PFSK-1 (cell line): ENCODE data around the gene ZCCHC14.

ENCODE experiments used
- FOXP2 ChIP-seq: optimal IDR thresholded peaks from 2 replicates; pipeline ENCODE3; 2011; ENCODE audit warnings: borderline replicate concordance, control low read depth, inconsistent platforms; ENCODE audit not compliant: insufficient read depth; ENCODE audit errors: extremely low read length, extremely low read depth
- POLR2AphosphoS5 ChIP-seq: IDR thresholded peaks from 2 replicates; pipeline ENCODE4 v1.6.1; 2012; ENCODE audit warnings: low read depth, mild to moderate bottlenecking, control low read depth, low read length, moderate library complexity
- SIN3A ChIP-seq: IDR thresholded peaks from 2 replicates; pipeline ENCODE4 v1.6.1; 2012; ENCODE audit warnings: mild to moderate bottlenecking, low read length, moderate library complexity, borderline replicate concordance; ENCODE audit not compliant: insufficient read depth
- TAF1 ChIP-seq: IDR thresholded peaks from 2 replicates; pipeline ENCODE4 v1.6.1; 2012; ENCODE audit warnings: low read length, control low read depth, borderline replicate concordance; ENCODE audit not compliant: insufficient read depth
- TF ChIP-seq, protein P1 (sequence below), 2 experiments: IDR thresholded peaks; 2 replicates each; pipeline versions ENCODE4 v1.6.1 to v1.8.0; 2011 to 2012; ENCODE audit warnings: low read depth in 2 of 2, low read length in 2 of 2, control low read depth in 1 of 2, inconsistent platforms in 1 of 2, mild to moderate bottlenecking in 1 of 2, moderate library complexity in 1 of 2; ENCODE audit not compliant: insufficient read depth in 1 of 2

DNA sequence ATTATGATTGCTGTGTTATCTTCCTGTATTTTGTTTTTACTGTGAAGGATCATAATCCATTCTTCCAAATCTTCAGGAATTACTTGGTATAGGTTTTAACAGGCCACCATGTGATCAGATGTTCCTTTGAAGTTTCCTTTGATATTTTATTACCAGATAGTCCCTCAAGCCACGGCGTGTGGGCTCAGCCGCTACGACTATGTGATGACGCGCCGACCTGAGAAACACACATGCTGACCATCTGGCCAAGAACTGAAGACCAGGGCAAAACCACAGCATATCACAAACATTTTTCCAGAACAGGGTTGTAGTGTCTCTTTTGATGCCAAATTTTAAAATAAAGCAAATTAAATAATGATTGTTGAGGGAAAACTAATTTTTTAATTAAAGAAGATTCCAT is 47.3 kb downstream of the ZCCHC14 start:
- TF ChIP-seq POLR2AphosphoS5 = no peak
- TF ChIP-seq SIN3A = no peak
- TF ChIP-seq, protein P1, sequence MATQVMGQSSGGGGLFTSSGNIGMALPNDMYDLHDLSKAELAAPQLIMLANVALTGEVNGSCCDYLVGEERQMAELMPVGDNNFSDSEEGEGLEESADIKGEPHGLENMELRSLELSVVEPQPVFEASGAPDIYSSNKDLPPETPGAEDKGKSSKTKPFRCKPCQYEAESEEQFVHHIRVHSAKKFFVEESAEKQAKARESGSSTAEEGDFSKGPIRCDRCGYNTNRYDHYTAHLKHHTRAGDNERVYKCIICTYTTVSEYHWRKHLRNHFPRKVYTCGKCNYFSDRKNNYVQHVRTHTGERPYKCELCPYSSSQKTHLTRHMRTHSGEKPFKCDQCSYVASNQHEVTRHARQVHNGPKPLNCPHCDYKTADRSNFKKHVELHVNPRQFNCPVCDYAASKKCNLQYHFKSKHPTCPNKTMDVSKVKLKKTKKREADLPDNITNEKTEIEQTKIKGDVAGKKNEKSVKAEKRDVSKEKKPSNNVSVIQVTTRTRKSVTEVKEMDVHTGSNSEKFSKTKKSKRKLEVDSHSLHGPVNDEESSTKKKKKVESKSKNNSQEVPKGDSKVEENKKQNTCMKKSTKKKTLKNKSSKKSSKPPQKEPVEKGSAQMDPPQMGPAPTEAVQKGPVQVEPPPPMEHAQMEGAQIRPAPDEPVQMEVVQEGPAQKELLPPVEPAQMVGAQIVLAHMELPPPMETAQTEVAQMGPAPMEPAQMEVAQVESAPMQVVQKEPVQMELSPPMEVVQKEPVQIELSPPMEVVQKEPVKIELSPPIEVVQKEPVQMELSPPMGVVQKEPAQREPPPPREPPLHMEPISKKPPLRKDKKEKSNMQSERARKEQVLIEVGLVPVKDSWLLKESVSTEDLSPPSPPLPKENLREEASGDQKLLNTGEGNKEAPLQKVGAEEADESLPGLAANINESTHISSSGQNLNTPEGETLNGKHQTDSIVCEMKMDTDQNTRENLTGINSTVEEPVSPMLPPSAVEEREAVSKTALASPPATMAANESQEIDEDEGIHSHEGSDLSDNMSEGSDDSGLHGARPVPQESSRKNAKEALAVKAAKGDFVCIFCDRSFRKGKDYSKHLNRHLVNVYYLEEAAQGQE (IDR thresholded peaks at IDR 0.05; ENCODE audit: insufficient read depth in 1 of 2, low read depth in 2 of 2, low read length in 2 of 2) = no peak
- no peak for TF ChIP-seq TAF1
- no peak for TF ChIP-seq FOXP2
